GM19025 (cell line): ENCODE measurements around the gene STRADA.
"Not testable (repeated sequence)": the region's sequence is repeated elsewhere in the genome, so short reads cannot be mapped to it uniquely, and the experiment has no call there.

Source experiments
- ATAC-seq: cut with Tn5 transposase; IDR thresholded peaks from one replicate; pipeline ENCODE4 v1.9.1; 2021; ENCODE audit warnings: mild to moderate bottlenecking, low read depth, moderate library complexity; ENCODE audit not compliant: unreplicated experiment

Gene STRADA

DNA sequence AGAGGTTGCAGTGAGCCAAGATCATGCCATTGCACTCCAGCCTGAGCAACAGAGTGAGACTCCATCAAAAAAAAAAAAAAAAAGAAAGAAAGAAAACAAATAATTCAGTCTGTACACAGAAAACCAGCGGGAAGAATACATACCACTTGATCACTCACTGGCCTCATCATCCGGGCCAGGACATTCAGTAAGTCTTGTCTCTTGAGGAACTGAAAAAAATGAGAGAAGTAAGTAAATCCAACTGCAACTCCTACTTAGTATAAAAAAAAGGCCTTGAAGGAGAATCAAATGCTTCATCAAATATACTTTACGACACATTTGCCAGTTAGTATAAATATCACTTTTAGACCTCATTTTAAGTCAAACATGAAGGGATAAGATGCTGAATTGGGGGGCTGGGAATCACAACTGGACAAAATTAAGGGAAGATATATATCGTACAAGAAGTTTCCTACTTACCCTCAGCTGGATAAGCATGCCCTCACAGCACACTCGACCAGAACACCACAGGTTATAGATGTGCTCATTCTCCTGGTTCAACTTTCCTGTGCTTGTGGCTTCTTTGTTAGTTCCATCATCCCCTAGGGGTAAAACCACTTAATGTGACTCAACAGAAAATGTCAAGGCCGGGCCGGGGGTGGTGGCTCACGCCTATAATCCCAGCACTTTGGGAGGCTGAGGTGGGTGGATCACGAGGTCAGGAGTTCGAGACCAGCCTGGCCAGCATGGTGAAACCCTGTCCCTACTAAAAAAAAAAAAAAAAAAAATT lies 19.4 kb upstream of the STRADA start:
- ATAC-seq = no peak

DNA sequence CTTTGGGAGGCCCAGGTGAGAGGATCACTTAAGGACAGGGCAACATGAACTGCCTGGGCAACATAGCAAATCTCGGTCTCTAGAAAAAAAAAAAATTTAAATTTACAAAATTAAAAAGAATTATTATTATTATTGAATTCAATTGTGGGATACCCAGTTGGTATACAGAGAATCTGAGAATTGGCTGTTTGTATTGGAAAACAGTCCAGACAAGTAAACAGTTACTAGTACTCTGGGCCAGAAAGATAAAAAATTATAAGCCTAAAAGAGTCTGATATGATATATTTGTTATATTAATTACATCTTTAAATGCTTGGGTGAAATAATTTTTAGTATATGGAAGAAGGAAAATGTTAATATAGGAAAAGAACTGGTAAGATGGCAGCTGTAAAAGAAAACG lies 16.8 kb upstream of the STRADA start:
- ATAC-seq = no peak

DNA sequence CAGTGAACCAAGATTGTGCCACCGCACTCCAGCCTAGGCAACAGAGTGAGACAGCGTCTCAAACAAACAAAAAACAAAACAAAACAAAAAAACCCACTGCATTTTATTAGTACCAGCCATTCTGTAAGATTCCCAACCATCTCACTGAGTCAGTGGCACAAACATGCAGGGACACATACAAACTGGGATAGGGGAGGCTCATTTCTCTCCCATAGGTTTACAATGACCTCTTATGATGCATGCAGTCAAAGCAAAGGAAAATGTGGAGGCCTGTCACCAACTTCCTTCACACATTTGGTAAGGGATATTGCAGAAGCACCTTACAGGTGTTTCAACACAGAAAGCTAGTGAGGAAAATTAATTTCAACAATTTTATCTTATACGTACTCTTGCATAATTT lies 12.4 kb upstream of the STRADA start:
- no peak for ATAC-seq

DNA sequence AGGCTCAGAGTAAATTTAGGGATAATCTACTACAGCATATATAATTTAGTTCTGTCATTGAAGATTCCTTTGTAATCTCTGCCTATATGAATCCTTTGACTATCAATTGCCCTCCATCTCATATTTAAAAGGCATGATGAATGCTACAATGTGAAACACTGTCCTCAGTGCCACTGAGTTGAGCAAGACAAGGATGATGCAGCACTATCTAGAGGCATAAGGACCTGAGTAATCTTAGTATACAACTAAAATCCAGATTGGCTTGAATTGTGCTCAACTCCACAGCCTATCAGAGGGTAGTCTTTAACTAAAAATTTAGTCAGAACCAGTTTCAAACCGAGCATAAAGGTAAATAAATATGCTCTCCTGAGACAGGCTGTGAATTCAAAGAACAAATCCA lies 11.6 kb upstream of the STRADA start:
- no peak for ATAC-seq

DNA sequence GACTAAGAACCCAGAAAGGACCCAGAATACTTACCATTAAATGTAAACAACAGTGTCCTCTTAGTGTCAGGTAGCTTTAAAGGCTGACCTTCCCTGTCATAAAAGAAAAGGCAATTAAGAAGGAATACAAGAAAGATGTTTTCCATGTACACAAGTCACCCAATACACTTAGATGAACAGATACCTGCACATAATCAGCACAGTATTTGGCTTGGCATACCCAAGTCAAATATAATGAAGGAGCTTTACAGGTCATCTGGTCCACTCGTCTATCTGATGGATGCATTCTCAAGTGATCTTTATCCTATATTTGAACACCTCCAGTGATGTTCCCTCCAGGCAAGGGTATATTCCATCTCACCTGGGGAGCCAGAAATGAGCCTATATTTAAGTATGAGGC lies 11.1 kb upstream of the STRADA start:
- no peak for ATAC-seq

DNA sequence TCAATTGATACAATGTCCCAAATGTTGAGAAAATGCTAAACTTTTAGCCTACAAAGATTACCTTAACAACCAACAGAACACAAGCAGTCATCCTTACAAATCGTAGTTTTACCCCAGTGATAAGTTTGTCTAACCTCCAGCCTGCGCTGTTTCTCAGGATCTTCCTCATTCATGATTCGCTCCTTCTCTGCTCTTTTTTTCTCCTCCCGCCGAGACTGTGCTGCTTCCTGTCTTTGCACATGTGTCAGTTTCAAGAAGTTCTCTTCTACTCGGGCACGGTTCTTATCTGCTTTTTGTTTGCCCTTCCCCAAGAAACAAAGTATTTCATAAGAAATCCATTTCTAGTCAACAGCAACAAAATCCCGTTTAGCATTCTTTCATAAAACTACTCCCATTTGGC lies 10.2 kb upstream of the STRADA start:
- no peak for ATAC-seq

DNA sequence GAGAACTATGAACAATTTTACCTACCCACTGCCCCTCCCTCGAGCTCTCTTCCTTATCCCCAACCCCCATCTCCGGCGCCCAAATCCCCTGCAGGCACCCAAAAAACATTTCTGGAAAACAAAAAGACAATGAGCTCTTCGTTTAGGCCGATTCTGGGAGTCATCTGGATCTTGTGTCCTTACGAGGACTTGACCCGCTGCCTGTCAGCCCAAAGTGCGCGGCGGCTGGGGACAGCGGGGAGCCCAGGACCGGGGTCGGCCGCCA lies 524 bp downstream of the STRADA start:
- peak; percentile 6 for ATAC-seq

DNA sequence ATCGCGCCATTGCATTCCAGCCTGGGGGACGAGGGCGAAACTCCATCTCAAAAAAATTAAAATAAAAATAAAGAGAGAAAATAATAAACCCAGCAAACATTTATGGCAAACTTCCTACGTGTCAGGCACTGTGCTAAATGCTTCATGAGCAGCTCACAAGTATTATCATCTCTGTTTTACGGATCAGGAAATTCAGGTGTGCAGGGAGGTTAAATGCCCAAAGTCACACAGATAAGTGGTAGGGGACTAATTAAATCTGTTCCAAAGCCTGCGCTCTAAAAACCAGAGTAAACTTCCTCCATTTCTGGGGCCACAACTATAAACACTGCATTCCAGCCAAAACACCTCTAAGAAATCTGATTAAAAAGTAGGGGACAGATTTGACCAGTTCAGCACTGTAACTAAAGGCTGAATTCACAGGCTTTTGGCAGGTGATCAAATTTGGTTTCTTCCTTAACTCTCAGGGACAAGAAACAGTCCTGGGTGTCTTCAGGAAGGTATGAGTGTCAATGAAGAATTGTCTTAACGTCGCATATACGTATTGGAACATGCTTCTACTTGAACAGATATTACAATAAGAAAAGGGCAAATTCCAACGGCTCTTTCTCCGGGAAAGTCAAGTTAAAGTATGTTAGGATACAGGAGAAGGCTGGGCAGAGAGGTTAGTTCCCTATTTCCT lies 996 bp downstream of the STRADA start:
- ATAC-seq = no peak

DNA sequence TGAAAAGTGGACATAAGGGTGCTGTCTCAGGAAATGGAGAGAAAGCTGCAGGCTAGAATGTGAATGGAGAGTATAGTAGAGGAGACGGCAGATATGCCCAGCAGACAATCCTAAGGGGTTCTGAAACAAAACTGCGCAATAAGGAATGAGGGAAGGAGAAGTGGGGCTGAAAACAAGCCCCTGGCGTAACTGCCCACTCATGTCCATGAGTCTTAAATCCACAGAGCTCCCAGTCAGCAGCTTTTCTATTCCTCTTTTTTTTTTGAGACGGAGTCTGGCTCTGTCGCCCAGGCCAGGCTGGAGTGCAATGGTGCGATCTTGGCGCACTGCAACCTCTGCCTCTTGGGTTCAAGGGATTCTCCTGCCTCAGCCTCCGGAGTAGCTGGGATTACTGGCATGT lies 5.9 kb downstream of the STRADA start:
- no peak for ATAC-seq

DNA sequence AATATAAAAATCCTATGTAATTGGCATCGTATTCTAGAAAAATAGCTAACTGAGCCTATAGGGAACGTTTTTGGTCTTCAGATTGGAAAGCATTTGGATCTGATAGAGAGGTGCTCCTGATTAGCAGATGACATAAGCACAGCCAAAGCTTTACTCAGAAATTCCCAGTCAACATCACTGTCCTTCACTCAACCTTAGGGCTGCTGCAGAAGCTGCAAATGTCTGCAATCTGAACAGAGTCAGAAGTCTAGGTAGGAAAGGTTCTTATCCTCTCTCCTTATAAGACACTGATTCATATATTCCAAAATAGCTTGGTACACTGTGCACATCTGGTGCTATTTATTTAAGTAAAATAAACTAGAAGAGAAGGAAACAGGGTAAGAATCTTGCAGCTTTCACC lies 19.2 kb downstream of the STRADA start:
- no peak for ATAC-seq

DNA sequence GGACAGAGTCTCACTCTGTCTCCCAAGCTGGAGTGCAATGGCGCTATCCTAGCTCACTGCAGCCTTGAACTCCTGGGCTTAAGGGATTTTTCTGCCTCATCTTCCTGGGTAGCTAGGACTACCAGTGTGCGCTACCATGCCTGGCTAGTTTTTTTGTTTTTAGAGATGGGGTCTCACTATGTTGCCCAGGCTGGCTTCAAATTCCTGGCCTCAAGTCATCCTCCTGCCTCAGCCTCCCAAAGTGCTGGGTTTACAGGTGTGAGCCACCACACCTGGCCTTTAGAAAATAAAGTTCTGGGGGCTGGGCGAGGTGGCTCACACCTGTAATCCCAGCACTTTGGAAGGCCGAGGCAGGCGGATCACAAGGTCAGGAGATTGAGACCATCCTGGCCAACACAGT lies 21.4 kb downstream of the STRADA start:
- ATAC-seq = not testable (repeated sequence)

DNA sequence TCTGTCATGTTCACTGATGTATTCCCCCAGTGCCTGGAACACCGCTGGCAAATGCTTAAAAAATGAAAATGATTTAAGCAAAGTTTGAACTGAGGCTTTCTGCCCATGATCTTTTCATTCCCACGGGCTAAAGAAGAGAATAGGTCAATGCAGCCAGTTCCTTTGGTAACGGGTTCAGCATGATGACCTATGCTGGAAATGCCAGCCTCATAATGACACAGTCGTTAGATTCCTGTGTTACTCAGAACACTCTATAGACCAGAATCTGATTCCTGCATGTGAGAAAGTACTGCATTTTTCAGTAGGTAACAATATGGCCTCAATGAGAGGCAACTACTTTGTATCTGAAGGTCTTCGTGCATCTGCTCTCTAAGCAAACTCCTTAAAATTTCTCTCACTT lies 22.6 kb downstream of the STRADA start:
- no peak for ATAC-seq

DNA sequence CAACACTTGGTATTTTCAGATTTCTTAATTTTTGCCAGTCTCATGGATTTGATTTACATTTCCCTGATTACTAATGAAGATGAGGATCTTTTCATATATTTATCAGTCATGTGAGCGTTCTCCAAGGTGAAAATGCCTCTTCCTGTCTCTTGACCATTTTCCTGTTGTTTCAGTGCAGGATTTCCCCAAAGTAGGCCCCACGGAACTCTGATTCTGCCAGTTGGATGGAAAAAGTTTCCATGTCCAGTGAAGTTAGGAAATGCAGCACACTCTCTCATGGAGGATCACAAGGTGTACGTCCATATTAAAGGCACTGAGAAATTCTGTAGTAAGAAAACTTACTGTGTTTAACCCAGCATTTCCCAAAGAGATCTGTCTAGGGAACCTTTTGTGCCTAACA lies 25.2 kb downstream of the STRADA start:
- ATAC-seq = no peak

DNA sequence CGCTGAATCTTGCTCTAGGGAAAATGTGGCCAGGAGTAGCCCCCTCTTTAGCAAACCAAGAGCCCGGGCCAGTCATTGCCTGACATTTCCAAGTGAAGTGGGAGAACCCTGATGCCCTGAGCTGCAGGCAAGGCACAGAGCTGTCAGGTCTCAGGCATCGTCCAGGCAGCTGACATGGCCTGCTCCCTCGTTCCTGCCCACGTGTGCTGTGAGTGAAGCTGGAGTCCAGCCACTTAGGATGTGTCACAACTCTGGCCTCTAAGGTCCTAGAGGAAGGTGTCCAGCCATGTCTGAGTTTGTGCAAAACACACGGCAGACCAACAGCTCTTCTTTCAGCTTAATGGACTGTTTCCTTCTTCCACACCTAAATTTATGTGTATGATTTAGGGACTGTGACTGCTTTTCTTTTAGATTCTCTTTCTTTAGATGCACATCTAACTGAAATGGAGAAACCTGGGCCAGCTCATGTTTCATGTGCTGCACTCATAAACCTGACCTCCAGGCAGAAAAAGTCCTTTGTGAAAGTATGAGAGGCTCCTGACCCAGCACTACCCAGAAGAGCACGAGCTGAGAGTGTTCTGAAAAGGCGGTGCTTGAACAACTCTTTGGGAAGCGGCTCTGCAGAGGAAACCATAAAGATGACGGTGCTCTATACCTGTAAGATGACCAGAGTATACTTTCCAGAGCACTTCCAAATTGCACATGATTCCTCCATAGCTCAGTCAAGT lies 26.9 kb downstream of the STRADA start:
- no peak for ATAC-seq

DNA sequence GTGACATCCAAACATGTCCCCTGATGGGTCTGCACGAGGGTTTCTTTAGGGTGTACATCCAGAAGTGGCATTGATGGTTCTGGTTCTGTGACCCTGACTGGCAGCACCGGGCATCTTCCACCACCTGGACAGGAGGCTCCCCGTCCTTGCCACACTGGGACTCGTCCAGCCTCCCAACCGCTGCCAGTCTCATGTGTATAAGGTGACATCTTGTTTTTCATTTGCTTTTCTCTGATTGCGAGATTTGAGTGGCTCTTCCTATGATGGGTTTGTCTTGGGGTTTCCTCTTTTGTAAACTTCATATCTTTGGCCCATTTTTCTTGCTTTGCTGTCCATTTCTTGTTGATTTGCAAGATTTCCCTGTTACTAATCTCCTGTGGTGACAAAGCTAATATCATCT lies 32.5 kb downstream of the STRADA start:
- no peak for ATAC-seq

DNA sequence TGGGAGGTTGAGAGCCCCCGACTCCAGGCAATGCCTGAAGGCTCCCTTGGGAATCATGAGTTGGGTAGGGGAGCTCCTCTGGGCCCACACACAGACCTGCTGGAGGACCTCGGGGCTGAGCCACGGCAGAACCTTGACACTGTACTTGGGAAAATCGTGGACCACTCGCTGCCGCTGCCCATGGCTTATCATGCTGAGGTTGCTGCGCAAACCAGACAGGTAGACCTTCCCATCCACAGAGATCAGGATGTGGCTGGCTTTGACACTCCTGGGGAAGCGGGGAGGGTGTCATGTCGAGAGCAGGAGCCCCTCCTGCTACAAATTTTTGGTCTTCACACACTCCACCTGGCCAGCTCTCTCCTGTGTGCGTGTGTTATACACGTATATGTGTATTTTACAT lies 34.4 kb downstream of the STRADA start:
- ATAC-seq = no peak

DNA sequence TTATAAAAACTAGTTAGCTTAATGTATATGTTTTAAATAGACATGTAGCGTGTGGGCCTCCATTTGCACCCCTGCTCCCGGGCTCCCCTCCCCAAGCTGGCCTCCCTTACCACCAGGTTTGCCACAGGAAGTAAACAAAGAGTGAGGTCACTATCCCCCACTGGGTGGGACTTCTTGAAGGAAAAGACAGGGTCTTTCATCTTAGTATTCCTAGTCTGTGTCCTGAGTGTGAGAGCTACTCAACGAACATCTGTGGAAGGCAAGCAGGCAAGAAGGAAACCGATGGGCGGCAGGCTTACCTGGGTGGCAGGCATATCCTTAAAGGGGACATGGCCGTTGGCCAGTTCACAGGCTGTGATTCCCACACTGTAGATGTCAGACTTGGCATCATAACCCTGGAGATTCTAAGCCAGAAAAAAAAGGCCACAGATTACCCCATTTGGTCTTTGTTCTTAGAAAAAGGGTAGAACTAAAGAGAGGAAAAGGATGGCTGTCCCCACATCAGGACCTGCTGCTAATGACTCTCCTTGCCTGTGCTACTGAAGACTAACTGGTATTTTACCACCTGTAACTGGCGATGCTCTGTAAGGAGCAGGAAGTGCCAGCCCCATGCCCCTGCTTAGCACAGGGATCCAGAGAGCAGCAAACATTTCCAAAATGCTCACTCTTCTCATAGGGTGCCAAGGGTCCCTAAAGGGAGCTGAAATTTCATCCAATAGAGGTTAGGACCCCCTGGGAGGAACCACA lies 35.1 kb downstream of the STRADA start:
- ATAC-seq = no peak

DNA sequence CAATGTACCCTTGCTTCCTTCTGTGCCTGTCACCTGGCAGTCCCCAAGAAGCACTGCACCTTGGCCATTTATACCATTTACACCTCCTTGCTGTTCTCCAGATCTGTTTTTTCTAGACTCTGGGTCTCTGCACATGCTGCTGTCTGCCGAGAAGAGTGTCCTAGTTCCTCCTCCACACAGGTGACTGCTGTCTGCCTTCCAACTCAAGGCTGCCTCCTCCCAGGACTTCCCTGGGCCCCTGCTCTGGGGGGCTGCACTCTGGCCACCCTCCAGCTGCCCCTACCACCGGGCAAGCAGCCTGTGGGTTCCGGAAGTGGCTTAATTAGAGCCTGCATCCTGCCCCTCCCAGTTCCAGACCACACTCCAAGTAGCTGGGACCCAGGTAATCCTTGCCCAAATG lies 35.9 kb downstream of the STRADA start:
- ATAC-seq = no peak

DNA sequence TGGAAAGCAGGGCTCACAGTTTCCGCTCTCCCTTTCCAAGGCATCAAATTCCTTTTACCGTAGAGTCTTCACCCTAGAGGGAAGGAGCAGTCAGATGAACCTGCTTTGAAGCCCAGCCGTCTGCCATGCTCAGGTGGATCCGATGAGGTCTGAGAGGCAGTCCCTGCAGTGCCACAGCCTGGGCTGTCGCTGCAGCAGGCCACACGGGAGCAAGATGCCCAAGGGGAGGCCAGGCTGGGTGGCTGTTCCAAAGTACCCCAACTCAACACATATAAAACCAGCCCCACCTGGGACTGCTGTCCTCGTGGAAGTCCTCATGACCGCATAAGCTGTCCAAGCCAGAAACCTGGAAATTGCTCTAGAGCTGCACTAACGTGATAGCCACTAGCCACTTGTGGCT lies 36.8 kb downstream of the STRADA start:
- no peak for ATAC-seq

DNA sequence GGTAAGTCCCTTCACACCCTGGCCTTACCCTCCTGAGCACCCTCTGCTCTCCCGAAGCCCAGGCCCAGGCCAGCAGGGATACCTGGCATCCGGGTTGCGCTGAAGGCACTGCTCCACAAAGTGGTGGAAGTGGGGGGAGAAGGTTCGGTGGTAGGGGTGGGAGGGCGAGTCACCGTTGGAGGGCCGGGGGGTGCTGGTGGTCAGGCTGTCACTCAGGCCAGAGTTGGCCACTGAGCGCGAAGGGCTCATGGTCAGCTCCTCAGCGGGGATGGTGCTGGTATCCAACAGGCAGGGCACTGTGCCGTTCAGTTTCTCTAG lies 37.4 kb downstream of the STRADA start:
- ATAC-seq = no peak

DNA sequence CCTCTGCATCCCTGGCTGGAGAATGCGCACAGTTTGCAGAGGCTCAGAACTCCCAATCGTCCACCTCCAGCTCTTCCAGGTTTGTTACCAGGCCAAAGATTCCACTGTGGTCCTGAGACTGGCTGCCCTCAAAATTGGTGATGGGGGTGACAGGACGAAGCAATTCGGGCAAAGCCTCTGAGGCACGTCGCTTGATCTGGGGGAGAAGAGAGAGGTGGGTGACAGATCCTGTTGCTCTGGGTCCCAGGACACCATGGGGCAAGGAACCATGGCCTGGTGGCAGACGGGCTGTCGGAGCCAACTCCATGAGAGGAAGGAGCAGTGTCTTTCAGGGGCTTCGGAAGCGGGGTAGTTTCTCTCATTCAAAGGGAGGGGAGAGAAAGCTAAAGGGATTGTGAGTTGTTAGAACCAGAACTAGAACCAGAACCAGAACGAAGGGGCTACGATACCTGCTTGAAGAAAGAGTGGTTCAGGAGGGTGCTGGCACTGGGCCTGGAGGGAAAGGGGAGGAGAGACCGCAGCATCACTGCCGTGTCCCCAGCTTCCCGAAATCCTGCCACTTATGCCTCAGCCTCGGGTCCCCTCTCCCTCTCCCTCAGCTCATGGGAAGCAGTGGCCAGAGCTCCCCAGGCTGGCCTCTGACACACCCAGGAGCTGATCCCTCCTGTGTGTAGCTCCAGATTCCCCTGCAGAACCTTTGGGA lies 37.9 kb downstream of the STRADA start:
- ATAC-seq = no peak
